Right lobe of liver (tissue), 4 donors: ENCODE data around the gene SPATA46.

ENCODE experiments used
- POLR2A ChIP-seq: fragments of 450-650 bp; IDR thresholded peaks from one replicate; pipeline ENCODE4 v1.6.1; 2017; ENCODE audit warnings: antibody characterized with exemption, mild to moderate bottlenecking
- TF ChIP-seq, protein P1 (sequence below), 4 donors: fragments of 200-600 bp in 3 of 4; fragments of 450-650 bp in 1 of 4; IDR thresholded peaks; one replicate each; pipeline versions ENCODE4 v1.5.1 to v1.8.0; 2016 to 2022; ENCODE audit warnings: antibody characterized with exemption in 4 of 4, mild to moderate bottlenecking in 2 of 4
- donor health status: DM: no; HTN: no; CAD: no.
- donor health status: DM: no; HTN: no; CAD: no.
- donor health status: DM: no; HTN: yes; CAD: no.

DNA sequence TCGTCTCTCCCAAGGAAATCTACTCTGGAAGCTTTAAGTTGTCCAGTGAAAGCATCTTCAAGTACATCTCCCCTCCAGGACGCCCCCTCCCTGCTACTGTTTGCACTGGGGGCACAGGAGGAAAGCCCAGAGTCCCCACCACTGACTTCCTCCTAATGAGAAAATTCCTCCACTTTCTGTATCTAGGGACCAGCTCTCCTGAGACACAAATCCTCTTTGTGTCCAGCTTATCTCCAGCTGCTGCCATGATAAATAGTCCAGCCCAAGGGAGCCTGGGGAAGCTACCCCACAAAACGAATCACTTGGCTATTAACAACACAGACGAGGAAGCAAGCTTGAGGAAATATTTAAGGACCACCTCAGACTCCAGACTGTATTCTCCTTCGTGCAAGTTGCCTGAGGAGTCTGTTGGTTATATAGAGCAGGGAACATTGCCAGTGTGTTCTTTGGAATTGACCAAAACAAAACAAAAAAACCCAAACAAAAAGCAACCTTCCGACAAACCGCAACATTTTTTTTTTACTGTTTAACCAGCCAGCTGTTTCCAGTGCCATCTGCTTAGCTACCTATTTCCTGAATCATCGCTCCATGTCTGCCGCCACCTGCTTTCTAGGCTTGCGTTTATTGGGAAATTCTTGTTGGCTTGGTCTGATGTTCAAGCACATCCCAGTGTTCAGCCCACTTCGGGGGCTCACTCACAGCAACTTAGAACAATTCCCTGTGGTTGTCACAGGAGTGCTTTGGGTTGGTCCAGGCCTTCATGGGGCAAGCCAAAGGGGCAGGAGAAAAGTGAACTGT, 12.6 kb upstream of the SPATA46 start:
- TF ChIP-seq, protein P1, sequence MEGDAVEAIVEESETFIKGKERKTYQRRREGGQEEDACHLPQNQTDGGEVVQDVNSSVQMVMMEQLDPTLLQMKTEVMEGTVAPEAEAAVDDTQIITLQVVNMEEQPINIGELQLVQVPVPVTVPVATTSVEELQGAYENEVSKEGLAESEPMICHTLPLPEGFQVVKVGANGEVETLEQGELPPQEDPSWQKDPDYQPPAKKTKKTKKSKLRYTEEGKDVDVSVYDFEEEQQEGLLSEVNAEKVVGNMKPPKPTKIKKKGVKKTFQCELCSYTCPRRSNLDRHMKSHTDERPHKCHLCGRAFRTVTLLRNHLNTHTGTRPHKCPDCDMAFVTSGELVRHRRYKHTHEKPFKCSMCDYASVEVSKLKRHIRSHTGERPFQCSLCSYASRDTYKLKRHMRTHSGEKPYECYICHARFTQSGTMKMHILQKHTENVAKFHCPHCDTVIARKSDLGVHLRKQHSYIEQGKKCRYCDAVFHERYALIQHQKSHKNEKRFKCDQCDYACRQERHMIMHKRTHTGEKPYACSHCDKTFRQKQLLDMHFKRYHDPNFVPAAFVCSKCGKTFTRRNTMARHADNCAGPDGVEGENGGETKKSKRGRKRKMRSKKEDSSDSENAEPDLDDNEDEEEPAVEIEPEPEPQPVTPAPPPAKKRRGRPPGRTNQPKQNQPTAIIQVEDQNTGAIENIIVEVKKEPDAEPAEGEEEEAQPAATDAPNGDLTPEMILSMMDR (IDR thresholded peaks at IDR 0.05): no peak
- no peak for TF ChIP-seq POLR2A
